NCI-H2029 treated with DMSO at 0.1 percent for 48 hours (cell line): Measurements from ENCODE around the gene SLC22A25.
"Not testable (repeated sequence)": the region's sequence is repeated elsewhere in the genome, so short reads cannot be mapped to it uniquely, and the experiment has no call there.

ENCODE experiments used
- DNase-seq: peaks from one replicate; lab custom pipeline; 2025; lab: John Stamatoyannopoulos, UW

The SLC22A25 gene

GRCh38 chr11:63243533-63243932, at the start of gene SLC22A25:
SLC22A25 (minus strand) TSS chr11:63243599; CDS start chr11:63229652, 13,947 bp downstream.
- DNase-seq, result no peak

DNA sequence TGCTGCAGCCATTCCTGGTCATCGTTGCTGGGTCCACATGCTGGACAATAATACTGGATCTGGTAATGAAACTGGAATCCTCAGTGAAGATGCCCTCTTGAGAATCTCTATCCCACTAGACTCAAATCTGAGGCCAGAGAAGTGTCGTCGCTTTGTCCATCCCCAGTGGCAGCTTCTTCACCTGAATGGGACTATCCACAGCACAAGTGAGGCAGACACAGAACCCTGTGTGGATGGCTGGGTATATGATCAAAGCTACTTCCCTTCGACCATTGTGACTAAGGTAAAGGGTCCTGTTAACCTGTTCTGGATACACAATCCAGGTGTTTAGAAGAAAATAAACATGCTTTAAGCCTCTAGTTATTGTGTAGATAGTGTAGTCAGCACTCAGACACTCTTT, 46.9 kb upstream of the SLC22A25 start:
- DNase-seq, result no peak

DNA sequence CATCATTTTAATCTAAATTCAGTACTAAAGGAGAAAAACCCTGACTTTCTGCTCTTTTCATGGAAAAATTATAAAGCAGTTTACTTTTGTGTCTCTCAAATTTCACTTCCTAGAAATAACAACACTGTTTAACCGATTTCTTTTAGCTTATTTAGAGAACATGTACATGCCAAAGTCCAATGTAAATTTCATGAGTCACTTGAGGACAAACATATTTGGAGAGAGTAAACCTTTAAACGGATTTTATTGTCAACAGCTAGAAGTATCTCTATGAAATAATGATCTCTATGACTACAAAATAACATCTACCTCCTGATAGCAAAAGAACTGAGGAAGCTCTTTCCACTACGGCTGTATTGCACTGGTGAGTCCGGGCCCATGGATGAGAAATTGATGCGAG, 46.3 kb upstream of the SLC22A25 start:
- DNase-seq, result no peak

DNA sequence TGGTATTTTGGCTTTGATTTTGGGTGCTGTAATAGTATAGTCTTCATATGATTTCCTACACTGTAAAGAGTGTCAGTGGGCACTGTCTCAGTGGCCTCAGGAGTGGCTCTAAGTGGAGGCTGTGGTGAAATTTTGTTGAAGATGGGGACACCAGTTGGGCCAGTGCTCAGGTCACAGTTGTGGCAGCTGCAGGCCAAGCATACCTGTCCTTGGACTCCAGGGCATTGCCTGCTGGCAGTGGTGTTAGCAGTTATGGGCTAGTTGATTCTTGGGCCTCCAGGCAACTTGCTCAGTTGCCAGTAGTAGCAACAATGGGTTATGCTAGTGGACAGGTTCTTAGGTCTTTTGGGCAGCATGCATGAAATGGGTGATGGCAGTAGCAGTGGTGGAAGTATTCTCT, 39.2 kb upstream of the SLC22A25 start:
- no peak for DNase-seq

- DNase-seq, result no peak
These were observed 37.5 kb upstream of the SLC22A25 start for GRCh38 chr11:63280920-63281319.

- no peak for DNase-seq
These were observed 34.0 kb upstream of the SLC22A25 start for GRCh38 chr11:63277345-63277943.

DNA sequence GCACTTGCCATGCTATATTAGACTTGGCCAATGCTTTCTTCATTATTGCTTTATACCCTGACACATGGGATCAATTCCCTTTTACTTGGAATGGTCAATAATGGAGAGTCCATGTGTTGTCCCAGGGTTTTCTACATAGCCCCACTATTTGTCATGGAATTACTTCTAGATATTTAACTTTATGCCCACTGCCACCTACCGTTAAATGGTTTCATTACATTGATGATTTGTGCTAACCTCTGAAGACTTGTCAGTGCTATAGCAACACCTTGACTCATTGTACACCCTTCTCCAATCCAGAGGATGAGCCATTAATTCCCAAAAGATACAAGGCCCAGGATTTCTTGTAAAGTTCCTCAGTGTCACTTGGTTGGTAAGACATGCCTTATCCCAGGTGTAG, 31.4 kb upstream of the SLC22A25 start:
- no peak for DNase-seq

DNA sequence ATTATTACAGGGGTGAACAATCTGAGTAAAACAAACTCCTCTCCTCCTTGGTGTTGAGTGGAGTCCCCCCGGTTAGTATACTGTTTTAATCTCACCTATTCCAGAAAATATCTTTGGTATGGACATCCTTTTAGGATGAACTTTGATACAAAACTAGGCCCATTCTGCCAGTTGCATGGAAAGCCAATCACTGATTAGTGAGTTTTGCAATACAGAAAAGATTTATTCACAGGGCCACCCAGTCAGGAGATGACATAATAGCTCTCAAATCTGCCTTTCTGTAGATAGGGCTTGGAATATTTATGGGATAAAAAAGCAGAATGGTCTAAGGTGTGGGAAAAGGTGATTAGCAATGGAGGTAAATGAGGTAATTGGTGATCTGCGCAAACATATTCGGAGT, 30.3 kb upstream of the SLC22A25 start:
- DNase-seq, result no peak

DNA sequence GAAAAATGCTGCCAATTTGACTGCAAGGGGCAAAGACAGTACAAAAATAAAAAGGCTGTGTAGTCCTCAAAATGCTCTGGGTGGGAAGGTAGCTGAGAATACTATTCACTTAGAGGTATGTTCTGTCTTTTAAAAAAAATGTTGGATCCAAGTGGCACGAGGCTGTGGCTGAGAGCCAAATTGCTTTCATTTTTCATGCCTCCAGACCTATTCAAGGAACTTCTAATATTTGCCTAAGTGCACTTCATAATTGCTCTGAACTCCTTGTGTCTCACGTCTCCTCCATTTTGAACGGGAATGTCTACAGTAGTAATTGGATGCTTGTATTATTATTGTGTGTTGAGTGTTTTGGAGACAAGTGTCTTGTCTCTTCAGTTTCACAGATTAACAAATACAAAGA, 19.1 kb upstream of the SLC22A25 start:
- DNase-seq, result no peak

- DNase-seq, result no peak
These were observed 7.9 kb upstream of the SLC22A25 start for GRCh38 chr11:63251312-63251711.

- no peak for DNase-seq
These were observed 7.0 kb upstream of the SLC22A25 start for GRCh38 chr11:63250162-63251050.

DNA sequence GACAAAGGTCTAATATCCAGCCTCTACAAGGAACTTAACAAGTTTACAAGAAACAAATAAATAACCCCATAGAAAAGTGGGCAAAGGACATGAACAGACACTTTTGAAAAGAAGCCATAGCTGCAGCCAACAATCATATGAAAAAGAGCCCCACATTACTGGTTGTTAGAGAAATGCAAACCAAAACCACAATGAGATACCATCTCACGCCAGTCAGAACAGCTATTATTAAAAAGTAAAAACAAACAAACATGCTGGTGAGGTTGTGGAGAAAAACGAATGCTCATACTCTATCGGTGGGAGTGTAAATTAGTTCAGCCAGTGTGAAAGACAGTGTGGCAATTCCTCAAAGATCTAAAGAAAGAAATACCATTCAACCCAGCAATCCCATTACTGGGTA, 5.6 kb upstream of the SLC22A25 start:
- no peak for DNase-seq

DNA sequence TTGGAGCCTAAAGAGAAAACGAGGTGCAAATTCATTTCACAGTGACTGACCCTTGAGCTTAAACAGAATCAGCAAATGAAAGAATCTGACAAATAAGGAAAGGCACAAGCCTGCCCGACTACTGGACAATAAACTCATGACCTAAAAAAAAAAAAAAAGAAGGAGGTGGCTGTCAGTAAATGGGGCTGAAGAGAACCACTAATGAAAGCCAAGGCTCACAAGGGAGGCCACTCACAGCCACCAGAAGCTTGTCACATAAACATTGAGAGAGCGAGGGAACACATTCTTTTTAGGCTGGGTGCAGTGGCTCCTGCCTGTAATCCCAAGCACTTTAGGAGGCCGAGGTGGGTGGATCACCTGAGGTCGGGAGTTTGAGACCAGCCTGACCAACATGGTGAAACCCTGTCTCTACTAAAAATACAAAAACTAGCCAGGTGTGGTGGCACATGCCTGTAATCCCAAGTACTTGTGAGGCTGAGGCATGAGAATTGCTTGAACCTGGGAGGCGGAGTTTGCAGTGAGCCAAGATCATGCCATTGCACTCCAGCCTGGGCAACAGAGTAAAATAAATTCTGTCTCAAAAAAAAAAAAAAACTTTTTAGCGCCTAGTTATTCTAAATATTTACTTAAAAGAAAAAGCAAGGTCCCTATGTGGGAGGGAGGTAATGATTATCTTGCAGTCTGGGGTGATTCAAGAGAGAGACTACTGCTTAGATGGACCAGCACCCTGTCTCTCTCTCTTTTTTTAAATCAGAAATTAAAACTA, 4.0 kb upstream of the SLC22A25 start:
- DNase-seq, result not testable (repeated sequence)

DNA sequence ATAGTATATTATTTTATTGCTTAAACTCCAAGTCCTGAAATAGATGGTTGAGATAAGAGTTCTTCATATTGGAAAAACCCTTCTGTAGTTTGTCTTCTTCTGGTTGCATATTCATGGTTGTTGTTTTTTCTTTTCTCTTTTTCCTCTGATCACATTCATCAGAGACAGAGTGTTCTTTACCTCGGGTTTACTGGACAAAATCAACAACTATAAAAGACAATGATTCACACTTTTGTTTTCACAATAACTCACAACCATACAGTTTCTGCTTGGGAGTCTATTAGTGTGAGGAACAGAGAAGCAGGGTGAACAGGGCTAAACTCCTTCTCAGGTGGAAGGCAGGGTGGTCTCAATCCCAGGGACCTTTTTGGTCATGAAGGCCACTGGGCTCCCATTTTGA, 2.6 kb upstream of the SLC22A25 start:
- no peak for DNase-seq

DNA sequence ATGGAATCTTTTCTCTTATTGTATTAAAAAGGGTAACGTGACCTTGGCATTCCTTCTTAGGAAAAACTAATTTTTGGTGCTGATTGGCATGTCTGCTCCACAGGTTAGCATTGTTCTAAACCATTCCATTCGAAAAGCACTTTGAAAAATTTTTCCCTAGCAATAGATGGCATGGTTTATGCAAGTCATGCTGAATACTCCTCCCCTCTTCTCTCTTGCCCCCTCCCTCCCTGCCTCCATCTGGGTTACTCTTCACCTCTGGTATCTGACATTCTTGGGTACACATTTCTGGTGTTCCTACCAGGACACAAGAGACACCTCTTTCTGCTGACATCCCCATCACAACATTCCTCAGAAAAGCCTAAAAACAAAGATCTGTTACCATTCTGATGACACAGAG, 1.5 kb upstream of the SLC22A25 start:
- no peak for DNase-seq

- no peak for DNase-seq
These were observed 1.2 kb downstream of the SLC22A25 start for GRCh38 chr11:63242089-63242781.

- no peak for DNase-seq
These were observed 2.5 kb downstream of the SLC22A25 start for GRCh38 chr11:63240791-63241379.

GRCh38 chr11:63240098-63240497, 3.3 kb downstream of the SLC22A25 start:
- DNase-seq, result no peak

DNA sequence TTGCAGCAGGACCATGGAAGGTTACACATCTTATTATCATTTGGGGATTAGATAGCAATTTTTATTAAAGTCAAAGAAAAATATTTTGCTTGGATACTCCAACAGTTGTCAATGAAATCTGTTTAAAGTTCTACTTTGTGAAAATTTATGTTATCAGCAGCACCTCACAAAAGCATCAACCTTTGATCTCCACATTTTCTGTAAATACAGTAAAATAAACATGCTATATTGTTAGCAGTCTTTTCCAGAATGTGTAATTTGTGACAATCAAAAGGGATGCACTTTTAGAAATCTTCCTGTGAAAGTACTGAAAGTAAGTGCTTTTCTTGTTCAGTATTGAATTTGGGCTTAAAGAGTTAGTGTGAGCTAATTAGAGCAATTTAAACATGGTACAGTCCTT, 4.1 kb downstream of the SLC22A25 start:
- no peak for DNase-seq

DNA sequence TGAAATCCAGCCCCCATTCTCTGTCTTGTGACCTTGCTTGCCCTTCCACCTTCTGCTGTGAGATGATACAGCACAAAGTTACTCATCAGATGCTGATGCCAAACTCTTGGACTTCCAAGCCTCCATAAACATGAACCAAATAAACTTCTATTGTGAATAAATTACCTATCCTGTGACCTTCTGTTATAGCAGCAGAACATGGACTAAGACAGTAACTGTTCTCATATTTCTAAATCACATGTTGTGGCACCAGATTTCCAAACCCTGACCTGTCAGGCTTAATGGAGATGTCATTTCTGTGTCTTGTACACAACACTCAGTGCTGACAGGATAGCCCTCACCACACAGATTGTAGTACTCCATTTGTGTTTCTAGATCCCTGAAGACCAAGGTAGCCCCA, 6.0 kb downstream of the SLC22A25 start:
- no peak for DNase-seq
